GM18873 (cell line): ENCODE measurements around the gene GALNT13.

Experiments used
- ATAC-seq: cut with Tn5 transposase; IDR thresholded peaks from one replicate; pipeline ENCODE4 v1.9.1; 2021; ENCODE audit warnings: mild to moderate bottlenecking, moderate library complexity, moderate number of reproducible peaks; ENCODE audit not compliant: unreplicated experiment, low FRiP score

The GALNT13 gene

GRCh38 chr2:153940511-153940910, 68.8 kb downstream of the GALNT13 start:
- ATAC-seq = no peak

DNA sequence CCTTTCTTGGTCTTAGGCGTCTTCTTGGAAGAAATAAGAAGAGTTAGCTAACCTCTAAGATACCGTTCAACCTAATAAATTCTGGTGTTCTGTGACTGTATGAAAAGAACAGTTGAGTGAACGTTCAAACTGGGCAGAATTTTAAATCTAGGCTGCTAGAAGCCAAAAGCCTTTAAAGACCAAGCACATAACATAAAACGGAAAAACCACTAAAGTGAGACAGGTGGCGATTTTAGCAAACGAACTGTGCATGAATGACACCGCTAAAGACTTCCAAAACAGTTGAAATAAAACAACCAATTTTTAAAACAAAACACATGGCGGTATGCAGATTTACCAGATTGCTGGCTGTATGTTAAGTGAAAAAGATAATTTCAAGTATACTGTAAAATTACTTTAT, 73.1 kb downstream of the GALNT13 start:
- no peak for ATAC-seq

DNA sequence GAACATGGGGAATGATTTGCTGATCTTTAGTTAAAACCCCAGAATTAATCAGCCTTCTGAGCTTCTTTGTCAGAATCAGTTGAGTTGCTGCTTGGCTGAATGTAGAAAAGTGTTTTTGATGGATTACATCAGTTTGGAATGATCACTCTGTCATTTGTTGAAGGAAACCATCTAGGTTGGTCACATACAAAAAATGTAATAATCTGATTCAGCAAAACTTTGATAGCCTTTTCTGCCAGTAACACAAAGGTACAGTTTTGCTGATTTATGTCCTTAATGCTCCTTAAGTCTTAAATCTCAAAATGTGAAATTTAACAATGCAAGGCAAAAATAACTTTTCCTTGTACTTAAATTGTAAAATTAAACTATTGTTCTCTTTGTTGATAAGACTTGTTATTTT, 74.3 kb downstream of the GALNT13 start:
- ATAC-seq = no peak

DNA sequence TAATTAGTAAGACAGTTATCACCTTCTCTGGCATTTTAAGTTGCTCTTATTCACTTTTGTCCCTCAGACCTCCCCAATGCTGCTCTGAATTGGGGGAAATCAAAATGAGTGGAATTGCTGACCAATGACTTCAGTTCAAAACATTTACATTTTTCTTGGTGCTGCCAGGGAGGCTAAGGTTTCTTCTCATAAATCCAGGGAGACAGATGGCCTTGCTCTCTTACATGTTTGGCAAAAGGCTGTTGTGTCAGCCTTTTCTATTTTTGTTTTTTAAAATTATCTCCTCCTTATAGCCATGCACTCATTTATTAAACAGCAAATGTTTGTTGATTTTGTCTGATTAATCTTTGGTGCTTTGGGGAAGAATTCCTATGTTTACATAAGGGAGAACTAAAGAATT, 82.0 kb downstream of the GALNT13 start:
- ATAC-seq = no peak

DNA sequence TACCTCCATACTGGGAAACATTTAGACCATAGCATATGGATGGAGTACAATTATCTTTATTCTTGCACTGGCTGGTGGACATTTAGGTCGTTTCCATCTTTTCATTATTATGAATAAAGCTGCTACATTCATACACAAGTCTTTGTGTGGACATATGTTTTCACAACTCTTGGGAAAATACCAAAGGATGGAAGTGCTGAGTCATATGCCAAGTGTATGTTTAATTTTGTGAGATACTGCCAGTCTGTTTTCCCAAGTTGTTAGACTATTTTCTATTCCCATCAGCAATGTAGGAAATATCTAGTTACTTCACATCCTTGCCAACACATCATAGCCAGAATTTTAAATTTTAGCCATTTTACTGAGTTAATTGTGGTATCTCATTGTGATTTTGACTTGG, 91.5 kb downstream of the GALNT13 start:
- ATAC-seq = no peak

- ATAC-seq = no peak
These were observed 95.7 kb downstream of the GALNT13 start for GRCh38 chr2:153967248-153967973.

- no peak for ATAC-seq
These were observed 99.5 kb downstream of the GALNT13 start for GRCh38 chr2:153971250-153971649.

DNA sequence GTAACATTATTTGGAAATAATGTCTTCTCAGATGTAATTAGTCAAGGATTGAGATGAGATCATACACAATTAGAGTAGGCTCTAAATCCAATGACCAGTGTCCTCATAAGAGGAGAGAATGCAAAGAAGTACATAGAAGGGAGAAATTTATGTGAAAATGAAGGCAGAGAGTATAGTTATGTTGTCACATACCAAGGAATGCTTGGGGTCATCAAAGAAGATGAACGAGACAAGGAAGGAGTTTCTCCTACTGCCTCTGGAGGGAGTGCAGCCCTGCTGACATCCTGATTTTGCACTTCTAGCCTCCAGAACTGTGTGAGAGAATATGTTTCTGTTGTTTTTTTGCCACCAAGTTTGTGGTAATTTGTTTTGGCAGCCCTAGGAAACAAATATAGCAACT, 100.1 kb downstream of the GALNT13 start:
- ATAC-seq = no peak

- no peak for ATAC-seq
These were observed 100.7 kb downstream of the GALNT13 start for GRCh38 chr2:153972412-153972811.

GRCh38 chr2:153986488-153987229, 114.9 kb downstream of the GALNT13 start:
- ATAC-seq = no peak

GRCh38 chr2:153990771-153991170, 119.0 kb downstream of the GALNT13 start:
- no peak for ATAC-seq

DNA sequence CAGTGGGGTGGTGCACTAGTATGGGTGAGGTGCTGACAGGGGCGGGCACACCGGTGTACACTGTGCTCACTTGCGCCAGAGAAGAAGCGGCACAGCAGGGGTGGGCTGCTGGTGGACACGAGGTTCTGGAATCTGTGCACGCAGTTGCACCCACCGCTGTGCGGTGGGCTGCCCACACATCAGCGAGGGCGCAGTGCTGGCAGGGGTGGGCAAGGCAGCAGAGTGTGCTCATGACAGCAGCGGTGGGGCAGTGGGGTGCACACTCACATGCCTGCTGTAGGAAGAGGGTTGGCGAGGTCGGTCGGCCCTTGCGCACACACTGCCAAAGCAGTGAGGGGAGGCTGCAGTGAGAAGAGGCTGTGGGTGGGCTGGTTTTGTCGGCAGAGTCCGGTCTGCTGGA, 141.8 kb downstream of the GALNT13 start:
- ATAC-seq = no peak

DNA sequence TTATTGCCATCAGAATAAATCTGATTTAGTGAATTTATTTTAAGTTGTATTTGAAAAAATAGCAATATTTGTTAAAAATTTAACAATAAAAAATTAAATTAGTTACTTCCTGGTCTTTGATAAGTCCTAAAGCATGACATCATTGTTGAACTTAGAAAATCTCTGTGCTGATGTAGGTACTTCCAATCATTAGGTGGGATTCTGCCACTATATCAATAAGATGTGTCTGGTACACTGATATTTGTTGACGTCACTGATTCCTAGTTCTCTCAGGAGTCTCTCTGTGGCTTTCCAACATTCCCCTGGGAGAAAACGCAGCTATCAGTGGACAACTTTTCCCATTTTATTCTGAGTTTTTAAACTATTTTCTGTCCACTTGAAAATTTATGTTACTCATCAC, 143.5 kb downstream of the GALNT13 start:
- no peak for ATAC-seq

DNA sequence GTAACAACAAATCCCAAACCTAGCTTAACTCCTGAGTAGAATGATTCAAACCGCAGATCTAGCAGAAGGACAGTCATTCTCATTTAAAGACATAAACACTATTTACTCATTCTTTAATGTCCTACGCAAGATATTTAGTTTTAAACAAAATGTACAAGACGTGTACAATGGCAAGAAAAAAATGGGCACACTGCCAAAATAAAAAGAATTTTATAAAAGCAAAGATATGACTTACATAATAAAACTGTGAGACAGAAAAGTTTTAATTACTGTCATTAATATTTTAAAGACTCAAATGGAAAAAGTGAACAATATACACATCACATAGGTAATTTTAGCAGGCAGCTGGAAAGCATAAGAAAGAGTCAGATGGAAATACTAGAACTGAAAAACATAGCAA, 157.8 kb downstream of the GALNT13 start:
- ATAC-seq = no peak

- no peak for ATAC-seq
These were observed 160.5 kb downstream of the GALNT13 start for GRCh38 chr2:154032220-154032619.

DNA sequence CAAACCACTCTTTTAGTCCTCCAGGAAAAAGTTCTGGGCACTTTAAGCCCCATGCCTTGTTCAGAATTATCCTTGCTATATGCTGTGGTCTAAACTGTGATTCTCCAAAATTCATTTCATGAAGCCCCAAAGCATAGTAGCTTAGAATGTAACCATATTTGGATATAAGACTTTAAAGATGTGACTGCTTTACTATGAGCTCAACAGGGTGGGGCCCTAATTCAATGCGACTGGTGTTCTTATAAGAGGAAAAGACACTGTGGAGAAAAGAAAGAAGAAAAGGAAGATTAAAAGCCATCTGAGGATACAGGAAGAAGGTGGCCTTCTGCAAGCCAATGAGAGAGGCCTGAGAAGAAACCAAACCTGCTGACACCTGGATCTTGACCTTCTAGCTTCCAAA, 174.8 kb downstream of the GALNT13 start:
- ATAC-seq = no peak

GRCh38 chr2:154048905-154049304, 177.2 kb downstream of the GALNT13 start:
- no peak for ATAC-seq

GRCh38 chr2:154049561-154049960, 177.8 kb downstream of the GALNT13 start:
- ATAC-seq = no peak

- no peak for ATAC-seq
These were observed 195.4 kb downstream of the GALNT13 start for GRCh38 chr2:154067124-154067523.

GRCh38 chr2:154078926-154079325, 207.2 kb downstream of the GALNT13 start:
- ATAC-seq = no peak

- ATAC-seq = no peak
These were observed 220.8 kb downstream of the GALNT13 start for GRCh38 chr2:154092571-154092970.

GRCh38 chr2:154093856-154094255, 222.1 kb downstream of the GALNT13 start:
- no peak for ATAC-seq
